Measurements from ENCODE around the gene DPP6. TPM values are rescaled to one million over a fixed set of nuclear protein-coding genes. Genes with fewer than 3 reads are reported as not detected.

Gene DPP6
- total and polyA plus RNA-seq, 9 donors, result 0.22 to 3.9 (median 1.3) TPM; not detected in 1

DNA sequence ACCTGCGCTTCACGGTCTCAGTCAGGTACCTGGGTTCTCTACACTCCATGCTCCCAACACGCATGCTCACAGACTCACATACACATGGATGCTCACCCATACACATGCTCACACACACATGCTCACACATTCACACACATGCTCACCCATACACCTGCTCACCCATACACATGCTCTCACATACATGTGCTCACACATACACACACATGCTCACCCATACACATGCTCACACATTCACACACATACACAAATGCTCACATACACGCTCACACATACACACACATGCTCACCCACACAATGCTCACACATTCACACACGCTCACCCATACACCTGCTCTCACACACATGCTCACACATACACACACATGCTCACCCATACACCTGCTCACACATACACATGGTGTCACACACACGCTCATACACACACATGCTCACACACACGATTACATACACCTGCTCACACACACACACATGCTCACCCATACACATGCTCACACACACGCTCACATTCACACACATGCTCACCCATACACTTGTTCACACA is 830.8 kb downstream of the DPP6 start:
- DNase-seq, result no peak
- 72 to 97% (median 90%) methylated on average over 8 of the region's 8 CpGs for WGBS, 3 donors
- TF ChIP-seq POLR2A (IDR thresholded peaks at IDR 0.05) (no peak), EP300 (IDR thresholded peaks at IDR 0.05) (no peak)
- TF ChIP-seq, protein P1, sequence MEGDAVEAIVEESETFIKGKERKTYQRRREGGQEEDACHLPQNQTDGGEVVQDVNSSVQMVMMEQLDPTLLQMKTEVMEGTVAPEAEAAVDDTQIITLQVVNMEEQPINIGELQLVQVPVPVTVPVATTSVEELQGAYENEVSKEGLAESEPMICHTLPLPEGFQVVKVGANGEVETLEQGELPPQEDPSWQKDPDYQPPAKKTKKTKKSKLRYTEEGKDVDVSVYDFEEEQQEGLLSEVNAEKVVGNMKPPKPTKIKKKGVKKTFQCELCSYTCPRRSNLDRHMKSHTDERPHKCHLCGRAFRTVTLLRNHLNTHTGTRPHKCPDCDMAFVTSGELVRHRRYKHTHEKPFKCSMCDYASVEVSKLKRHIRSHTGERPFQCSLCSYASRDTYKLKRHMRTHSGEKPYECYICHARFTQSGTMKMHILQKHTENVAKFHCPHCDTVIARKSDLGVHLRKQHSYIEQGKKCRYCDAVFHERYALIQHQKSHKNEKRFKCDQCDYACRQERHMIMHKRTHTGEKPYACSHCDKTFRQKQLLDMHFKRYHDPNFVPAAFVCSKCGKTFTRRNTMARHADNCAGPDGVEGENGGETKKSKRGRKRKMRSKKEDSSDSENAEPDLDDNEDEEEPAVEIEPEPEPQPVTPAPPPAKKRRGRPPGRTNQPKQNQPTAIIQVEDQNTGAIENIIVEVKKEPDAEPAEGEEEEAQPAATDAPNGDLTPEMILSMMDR (IDR thresholded peaks at IDR 0.05), result no peak
- H3K27me3 ChIP-seq, result no peaks in the 10 kb centered on the region
- no peak overlapping the region for H3K27ac ChIP-seq
- H3K36me3 ChIP-seq, result no peaks in the 10 kb centered on the region
- H3K4me3 ChIP-seq, result no peak overlapping the region
- H3K9me3 ChIP-seq, result no peaks in the 10 kb centered on the region
- no peaks in the 10 kb centered on the region for H3K4me1 ChIP-seq (ENCODE audit: insufficient read depth)
- intact Hi-C loops (cut with DNase I), result no loop called here

DNA sequence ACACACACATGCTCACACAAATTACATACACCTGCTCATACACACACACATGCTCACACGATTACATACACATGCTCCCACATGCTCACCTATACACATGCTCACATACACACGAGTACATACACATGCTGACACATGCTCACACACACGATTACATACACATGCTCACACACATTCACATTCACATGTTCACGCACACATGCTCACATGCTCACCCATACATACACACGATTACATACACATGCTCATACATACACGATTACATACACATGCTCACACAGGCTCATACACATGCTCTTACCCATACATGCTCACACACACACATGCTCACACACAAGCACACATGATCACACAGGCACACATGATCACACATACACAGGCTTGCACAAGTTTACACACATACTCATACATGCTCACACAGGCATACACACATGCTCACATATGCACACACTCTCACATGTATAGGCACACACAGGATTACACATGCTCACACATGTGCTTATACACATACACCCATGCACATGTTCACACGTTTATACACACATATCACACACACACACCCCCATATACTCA is 832.2 kb downstream of the DPP6 start:
- DNase-seq, result no peak
- Histone ChIP-seq H3K9me3 (no peaks in the 10 kb centered on the region), H3K27me3 (no peaks in the 10 kb centered on the region), H3K36me3 (no peaks in the 10 kb centered on the region), H3K4me1 (ENCODE audit: insufficient read depth) (no peaks in the 10 kb centered on the region), H3K4me3 (no peak overlapping the region), H3K27ac (no peak overlapping the region)
- 91 to 94% (median 92%) methylated on average over 7 of the region's 7 CpGs for WGBS, 3 donors
- intact Hi-C loops (cut with DNase I), result no loop called here
- TF ChIP-seq POLR2A (IDR thresholded peaks at IDR 0.05) (no peak), EP300 (IDR thresholded peaks at IDR 0.05) (no peak)
- TF ChIP-seq, protein P1 (IDR thresholded peaks at IDR 0.05), result no peak

DNA sequence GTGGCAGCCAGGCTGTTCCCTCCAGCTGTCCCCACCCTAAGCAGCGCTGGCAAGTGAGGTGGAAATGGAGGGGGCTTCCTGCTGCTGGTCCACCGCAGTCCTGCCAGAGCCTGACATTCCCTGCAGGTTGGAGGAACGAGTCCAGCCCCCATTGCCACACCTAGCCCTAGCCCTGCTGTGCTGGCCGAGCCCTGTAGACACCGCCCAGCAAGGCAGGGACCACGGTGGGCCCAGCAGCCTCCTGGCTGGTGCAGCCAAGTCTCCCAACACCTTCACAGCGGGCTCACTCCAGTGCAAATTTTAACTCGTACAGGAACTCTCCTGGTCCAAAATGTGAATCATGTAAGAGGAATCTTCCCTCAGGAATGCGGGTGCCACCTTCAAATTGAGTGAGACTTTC is 834.4 kb downstream of the DPP6 start:
- H3K4me1 ChIP-seq (ENCODE audit: insufficient read depth), result no peaks in the 10 kb centered on the region
- no peak for DNase-seq
- H3K4me3 ChIP-seq, result no peak overlapping the region
- 67 to 79% (median 68%) methylated on average over 9 of the region's 9 CpGs for WGBS, 3 donors
- TF ChIP-seq EP300 (IDR thresholded peaks at IDR 0.05), result no peak
- TF ChIP-seq, protein P1 (IDR thresholded peaks at IDR 0.05), result no peak
- TF ChIP-seq POLR2A (IDR thresholded peaks at IDR 0.05), result no peak
- H3K27ac ChIP-seq, result no peak overlapping the region
- H3K9me3 ChIP-seq, result no peaks in the 10 kb centered on the region
- H3K27me3 ChIP-seq, result no peaks in the 10 kb centered on the region
- intact Hi-C loops (cut with DNase I), result no loop called here
- no peaks in the 10 kb centered on the region for H3K36me3 ChIP-seq

DNA sequence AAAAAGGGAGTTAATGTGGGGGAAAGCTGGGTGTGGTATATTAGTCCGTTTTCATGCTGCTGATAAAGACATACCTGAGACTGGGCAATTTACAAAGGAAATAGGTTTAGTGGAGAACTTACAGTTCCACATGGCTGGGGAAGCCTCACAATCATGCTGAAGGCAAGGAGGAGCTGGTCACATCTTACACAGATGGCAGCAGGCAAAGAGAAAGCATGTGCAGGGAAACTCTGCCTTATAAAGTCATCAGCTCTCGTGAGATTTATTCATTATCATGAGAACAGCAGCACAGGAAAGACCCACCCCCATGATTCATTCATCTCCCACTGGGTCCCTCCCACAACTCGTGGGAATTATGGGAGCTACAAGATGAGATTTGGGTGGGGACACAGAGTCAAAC is 836.5 kb downstream of the DPP6 start:
- WGBS, 3 donors, result 55 to 68% (median 59%) methylated on average over 3 of the region's 3 CpGs
- intact Hi-C loops (cut with DNase I), result no loop called here

More for the DNA sequence above, 836.5 kb downstream of the DPP6 start:
- Histone ChIP-seq H3K27me3 (no peaks in the 10 kb centered on the region), H3K9me3 (no peaks in the 10 kb centered on the region), H3K4me1 (ENCODE audit: insufficient read depth) (no peaks in the 10 kb centered on the region), H3K4me3 (no peak overlapping the region), H3K27ac (no peak overlapping the region), H3K36me3 (no peaks in the 10 kb centered on the region)
- no peak for DNase-seq
- TF ChIP-seq POLR2A (IDR thresholded peaks at IDR 0.05), result no peak
- TF ChIP-seq, protein P1 (IDR thresholded peaks at IDR 0.05), result no peak
- no peak for TF ChIP-seq EP300 (IDR thresholded peaks at IDR 0.05)

Measured in ovary (tissue), 9 donors.